HG03571 (cell line): ENCODE data around the gene SLC25A23.
"Not testable (repeated sequence)": the region's sequence is repeated elsewhere in the genome, so short reads cannot be mapped to it uniquely, and the experiment has no call there.

Experiments
- ATAC-seq: cut with Tn5 transposase; IDR thresholded peaks from one replicate; pipeline ENCODE4 v1.9.1; 2021; ENCODE audit not compliant: unreplicated experiment

Gene SLC25A23

DNA sequence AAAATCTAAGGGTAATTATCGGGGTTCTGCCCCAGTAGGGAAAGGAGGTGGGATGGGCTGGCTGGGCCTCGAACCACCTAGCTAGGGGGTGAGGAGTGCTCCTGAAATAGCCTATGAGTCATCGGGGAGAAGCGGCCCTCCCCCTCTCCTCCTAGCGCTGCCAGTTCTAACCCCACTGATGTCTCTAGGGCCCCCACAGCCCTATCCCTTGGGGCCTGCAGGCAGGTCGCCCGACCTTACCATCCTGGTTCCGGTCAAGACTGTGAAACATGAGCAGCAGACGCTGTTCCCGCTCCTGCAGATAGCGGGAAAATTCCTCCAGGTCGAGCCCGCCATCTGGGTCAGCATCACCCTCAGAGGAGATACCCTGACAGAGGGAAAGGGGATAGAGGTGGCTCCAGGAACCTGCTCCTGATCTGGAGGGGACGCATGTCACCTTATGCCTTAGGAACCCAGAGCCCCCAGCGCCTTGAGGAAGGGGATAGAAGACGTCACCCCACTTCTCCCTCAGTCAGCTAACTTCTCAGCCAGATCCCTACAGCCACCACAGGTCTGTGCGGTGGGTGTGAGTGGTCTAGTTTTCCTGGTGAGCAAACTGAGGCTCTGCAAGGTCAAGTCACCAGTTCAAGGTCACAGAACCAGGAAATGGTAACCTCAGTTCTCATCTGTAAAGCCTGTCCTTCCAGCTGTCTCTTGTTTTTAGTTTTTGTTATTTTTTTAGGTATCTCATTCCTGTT is 1.5 kb downstream of the SLC25A23 start:
- ATAC-seq: no peak

DNA sequence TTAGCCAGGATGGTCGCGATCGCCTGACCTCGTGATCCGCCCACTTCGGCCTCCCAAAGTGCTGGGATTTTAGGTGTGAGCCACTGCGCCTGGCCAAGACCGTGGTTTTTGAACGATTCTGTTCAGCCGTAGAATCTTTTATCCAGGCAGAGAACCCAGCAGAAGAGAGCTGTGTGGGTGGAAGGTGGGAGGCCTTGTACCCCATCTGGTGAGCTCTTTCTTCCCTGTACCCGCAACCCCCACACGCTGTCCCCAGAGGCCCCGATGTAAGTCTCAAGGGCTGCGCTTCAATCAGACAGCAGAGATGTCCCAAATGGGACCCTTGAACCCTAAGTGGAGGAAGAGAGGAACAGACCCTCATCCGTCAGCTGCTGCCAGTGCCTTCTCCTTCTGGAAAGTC is 3.7 kb downstream of the SLC25A23 start:
- no peak for ATAC-seq

DNA sequence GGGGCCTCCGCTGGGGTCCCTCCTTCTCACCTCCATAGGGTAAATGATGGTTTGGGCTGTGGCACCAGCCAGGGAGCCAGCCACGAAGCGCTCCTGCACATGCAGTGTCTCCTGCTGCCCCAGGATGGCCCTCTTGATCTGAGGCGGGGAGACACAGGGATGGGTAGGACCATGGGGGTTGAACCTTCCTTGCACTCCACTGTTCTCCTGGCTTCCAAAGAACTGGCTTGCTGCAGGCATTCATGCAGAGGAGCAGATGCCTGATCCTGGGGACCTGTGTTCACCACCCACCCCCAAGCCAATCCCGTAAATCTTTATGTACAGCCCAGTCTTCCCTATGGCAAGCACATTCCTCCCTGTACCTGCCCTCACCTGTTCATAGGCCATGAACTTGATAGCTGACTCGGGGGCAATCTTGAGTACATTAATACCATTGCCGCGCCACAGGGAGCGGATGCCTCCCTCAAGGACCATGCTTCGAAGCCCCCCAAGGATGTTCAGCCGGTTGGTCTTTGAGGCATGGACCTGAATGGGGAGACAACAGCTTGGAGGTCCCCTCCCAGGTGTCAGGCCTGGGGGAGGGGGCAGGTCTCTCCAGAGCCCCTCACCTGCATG is 5.5 kb downstream of the SLC25A23 start:
- ATAC-seq: no peak

DNA sequence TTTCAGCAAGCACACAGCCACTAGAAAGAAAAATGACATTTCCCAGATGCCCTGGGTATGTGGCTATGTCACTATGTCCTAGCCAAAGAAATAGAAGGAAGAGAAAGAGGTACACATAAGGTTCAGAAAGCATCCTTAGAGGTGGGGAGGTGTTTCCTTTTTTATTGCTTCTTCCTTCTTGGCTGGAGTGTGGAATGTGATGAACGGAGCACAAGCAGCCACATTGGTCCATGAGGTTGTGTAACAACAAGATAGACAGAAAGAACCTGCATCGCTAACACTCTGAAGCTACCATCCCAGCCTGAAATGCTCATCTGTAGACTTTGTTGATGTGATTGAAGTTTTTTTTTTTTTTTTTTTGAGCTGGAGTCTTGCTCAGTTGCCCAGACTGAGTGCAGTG is 6.7 kb downstream of the SLC25A23 start:
- no peak for ATAC-seq

DNA sequence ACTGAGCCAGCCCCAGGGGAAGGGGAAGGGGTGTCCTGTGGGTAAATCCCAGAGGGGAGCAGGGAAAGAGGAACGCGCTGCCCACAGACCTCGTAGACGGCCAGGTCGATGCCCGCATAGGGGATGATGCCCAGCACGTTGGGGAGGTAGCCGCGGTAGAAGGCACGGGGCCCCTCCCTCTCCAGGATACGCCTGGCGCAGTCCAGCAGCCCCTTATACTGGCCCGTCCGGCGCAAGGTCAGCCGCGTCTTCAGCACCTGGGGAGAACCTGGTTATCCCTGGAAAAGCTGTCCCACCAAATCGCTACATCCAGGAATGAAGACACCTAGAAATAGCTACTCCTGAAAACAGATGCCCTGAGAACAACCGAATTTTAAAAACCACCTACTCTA is 7.4 kb downstream of the SLC25A23 start:
- ATAC-seq: no peak

DNA sequence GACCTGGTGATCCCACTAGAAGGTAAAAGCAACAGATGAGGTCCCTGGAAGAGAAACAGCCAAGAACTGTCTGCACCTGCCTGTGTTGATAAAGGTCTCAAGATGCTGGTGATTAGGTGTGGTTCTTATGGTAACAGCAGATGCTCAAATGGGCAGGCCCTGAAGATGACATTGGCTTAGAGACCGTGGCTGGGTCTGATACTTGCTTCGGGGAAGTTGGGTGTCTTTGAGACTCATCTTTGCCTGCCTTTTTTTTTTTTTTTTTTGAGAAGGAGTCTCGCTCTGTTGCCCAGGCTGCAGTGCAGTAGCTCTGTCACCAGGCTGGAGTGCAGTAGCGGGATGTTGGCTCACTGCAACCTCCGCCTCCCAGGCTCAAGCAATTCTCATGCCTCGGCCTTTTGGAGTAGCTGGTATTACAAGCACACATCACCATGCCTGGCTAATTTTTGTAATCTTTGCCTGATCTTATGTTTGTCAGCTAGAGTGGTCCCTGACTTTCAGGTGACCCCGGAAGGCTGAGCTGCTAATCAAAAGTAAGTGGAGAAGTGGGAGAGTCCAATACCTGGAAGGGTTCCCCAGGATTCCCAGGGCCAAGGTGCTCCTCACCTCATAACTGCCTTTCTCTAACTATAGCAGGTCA is 7.9 kb downstream of the SLC25A23 start:
- ATAC-seq: no peak

DNA sequence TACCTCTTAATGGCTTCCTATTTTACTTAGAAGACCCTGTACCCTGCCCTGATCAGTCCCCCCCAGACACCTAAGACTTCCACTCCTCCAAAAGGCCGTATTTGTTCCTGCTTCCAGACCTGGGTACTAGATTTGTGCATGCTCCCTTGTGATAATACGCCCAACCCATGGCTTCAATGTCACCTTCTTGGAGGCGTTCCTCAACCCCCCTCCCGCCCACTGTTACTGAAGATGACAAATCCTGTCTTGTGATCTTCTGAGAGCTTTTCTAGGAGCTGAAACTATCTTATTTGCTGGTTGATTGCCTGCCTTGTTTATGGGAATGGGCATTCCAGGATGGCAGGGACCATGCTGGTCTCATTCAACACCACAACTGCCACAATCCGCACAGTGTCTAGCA is 9.4 kb downstream of the SLC25A23 start:
- no peak for ATAC-seq

DNA sequence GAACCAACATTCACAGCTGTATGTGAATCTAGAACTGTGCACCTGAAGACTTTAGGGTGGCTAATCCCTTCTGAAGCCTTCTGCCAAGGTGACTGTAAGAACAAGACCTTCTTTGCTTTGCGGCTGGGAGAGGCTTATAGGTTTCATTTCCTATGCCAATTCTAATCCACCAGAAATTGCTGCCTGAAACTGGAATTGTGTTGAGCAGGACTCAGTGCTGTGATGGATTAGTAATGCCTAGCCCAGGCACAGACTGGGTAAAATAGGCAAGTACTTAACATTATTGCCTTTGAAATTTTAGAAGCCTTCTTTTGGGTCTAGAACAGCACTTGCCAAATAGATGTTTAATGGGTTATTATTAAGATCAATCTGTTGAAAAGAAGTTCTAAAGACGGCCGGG is 11.5 kb downstream of the SLC25A23 start:
- no peak for ATAC-seq

DNA sequence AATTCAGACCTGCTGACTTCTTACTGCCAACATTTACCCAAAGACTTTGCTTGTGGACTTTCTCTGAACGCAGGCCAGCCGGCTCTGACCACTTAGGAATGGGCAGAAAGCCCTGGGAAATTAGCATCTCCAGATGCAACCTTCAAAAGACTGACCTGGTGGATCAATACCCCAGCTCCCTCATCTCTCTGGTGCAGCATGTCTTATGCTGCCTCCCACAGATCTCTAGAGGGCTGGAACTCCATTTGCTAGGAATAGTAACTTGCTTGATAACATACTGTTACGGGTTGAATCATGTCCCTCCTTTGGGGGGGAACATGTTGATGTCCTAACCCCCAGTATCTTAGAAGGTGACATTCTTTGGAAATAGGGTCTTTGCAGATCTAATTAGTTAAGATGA is 13.1 kb downstream of the SLC25A23 start:
- ATAC-seq: no peak

DNA sequence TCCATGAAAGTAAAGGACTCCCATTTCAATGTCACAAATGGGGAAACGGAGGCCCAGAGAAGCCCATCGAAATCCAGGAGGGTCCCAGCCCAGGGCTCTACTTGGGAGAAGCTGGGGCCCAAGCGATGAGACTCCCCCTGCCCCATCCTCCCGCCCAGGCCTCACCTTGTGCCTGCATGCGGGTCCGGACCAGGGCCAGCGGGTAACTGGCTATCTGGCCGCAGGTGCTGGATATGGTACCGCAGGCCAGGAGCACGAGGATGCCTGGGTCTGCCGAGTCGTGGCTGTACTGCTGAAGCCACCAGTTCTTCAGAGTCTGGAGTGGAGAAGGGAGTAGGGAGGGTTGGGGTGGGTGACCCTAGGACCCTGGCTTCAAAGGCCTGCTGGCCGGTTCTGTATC is 15.6 kb downstream of the SLC25A23 start:
- ATAC-seq: no peak

DNA sequence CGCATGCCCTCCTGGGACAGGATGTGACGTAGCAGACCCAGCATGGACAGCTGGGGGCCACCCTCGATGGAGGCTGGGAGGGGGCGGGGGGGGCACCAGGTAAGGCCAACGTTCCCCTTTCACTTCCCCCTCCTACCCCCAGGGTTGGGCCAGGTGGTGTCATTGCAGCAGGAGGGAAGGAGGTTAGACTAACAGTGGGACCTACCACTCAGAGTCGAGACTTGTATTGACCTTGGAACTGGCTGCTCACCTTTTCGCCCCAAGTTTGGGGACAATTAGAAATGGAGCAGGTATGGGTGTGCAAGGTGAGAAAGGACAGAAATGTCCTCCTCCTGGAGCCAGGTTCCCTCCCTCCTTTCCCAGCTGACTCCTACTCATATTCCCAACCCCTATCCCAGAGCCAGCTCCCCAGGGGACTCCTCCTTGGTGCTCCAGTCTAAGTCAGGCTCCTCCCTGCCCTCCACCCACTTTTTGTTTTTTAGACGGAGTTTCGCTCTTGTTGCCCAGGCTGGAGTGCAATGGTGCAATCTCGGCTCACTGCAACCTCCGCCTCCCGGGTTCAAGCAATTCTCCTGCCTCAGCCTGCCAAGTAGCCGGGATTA is 17.4 kb downstream of the SLC25A23 start:
- no peak for ATAC-seq

DNA sequence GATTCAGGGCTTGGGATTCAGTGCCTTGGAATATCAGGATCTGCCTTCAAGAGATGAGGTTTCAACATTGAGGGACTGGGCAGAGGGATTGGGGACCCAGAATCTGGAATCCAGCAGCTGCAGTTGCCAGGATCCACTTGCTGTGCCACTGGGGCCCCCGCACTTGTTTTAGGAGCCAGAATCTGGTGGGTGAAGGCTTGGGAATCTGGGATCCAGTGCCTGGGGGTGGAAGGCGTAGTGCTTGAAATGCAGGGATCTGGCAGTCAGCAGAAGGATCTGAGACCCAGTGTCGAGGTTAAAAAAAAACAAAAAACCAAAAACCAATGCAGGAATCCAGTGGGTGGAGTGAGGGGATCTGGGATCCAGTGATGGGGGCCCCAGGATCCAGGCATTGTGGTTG is 18.7 kb downstream of the SLC25A23 start:
- no peak for ATAC-seq

DNA sequence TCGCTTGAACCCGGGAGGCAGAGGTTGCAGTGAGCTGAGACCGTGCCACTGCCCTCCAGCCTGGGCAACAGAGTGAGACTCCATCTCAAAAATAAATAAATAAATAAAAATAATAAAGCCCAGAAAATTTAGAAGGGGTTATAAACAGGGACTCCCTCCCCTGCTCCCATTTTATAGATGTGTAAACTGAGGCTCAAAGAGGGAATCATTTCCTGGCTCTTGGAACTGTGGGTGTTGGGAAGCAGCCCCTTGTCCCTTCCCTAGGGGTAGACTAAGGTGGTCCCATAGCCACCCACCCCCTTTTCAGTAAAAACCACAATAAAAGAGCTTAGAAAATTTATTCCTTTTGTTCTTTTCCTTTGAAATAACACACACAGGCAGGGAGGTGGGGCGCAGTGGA is 19.8 kb downstream of the SLC25A23 start:
- ATAC-seq: no peak

DNA sequence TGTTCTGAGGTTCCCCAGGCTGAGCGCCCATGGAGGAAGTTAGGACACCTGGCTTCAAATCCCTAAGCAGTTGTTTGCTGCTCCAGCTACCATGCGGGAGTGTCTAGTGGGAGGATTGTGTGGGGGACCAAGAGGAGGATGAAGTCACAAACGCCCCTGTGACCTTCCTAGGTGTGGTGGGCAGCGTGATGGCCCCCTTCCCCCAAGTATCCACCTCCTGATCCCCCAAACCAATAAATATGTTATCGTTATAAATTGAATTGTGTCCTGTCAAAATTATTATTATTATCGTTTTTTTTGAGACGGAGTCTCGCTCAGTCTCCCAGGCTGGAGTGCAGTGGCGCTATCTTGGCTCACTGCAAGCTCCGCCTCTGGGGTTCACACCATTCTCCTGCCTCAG is 25.9 kb downstream of the SLC25A23 start, which contains the start of gene SLC25A41:
TSS of gene SLC25A41 (minus strand) at position 101 of the 400 bp plus-strand sequence. CDS start at position 31, 70 bp downstream.
- no peak for ATAC-seq

DNA sequence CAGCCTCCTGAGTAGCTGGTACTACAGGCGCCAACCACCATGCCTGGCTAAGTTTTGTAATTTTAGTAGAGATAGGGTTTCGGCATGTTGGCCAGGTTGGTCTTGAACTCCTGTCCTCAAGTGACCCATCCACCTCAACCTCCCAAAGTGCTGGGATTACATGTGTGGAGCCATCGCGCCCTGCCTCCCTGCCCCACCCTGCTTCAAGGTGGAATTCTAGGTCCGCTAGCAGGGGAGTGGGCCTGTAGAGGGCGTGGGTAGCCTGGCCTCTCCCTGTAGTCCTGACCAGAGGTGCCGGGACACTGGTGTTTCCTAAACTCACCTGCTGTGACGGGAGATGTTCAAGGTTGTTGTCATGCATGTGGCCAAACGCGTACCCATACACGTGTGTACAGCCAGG is 26.4 kb downstream of the SLC25A23 start:
- no peak for ATAC-seq

DNA sequence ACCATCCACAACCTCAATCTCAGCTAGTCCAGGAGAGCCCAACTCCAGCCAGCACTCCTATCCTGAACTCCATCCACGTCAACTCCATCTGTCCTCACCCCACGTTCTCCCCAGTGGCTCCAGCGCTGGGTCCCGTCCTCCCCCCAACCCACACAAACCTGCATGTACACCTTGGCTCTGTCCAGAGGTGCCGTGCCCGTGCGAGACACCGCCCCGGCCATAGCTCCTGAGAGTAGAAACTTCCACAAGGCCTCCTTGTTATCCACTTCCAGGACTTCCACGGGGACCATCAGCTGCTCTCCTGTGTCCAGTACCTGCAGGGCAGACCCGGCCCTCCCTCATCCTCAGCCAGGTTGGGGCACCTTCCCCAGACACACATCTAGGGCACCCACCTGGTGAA is 27.7 kb downstream of the SLC25A23 start:
- no peak for ATAC-seq

DNA sequence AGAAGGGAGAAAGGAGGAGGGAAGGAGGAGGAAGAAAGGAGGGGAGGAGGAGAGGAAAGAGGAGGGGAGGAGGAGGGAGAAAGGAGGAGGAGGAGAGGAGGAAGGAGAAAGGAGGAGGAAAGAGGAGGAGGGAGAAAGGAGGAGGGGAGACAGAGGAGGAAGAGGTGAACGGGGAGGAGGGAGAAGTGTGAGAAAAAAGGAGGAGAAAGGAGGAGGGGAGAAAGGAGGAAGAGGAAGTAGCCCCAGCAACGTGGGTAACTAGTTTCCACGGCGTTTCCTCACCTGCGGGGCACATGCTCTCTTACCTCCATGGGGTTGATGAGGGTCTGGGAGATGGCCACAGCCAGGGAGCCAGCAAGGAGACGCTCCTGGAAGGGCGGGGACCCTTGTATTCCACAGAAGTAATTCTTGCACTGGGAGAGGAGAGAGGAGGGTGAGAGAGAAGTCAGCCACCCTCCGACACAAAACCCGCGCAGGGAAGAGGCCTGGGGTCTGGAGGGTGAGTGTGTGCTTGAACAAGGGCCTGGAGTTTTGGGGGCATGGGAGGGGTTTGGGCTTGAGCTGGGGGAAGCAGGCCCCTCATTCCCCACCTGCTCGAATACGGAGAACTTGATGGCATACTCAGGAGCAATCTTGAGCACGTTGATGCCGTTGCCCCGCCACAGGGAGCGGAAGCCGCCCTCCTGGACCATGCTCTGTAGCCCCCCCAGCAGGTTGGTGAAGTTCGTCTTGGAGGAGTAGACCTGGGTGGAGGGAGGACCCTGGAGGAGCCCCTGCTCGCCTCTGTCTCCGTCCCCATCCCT is 30.0 kb downstream of the SLC25A23 start:
- no peak for ATAC-seq

DNA sequence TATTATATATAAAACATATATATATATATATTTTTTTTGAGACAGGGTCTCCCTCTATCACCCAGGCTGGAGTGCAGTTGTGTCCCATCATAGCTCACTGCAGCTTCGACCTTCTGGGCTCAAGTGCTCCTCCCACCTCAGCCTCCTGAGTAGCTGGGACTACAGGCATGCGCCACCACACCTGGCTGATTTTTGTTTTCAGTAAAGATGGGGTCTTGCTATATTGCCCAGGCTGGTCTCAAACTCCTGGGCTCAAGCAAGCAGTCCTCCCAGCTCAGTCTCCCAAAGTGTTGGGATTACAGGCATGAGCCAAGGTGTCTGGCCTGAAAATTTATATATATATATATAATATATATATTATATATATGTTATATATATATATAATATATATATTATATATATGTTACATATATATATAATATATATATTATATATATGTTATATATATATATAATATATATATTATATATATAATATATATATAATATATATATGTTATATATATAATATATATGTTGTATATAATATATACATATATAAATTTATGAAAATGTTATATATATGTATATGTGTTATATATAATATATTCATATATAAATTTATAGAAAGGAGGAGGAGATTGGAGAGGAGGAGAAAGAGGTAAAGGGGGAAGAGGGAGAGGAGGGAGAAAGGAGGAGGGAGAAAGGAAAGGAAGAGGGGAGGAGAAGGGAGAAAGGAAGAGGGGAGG is 30.7 kb downstream of the SLC25A23 start:
- ATAC-seq: not testable (repeated sequence)

DNA sequence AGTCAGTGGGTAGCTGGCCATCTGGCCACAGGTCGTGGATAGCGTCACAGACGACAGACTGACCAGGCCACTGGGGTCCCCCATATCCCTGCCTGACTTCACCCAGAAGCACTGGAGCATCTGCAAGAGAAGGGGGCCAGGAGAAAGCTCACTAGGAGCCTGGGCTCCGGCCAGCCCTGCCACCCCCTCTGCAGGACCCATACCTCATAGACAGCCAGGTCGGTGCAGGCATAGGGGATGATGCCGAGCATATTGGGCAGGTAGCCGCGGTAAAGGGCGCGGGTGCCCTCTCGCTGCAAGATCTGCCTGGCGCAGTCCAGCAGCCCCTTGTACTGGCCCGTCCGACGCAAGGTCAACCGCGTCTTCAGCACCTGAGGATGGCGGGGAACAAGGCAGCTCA is 32.5 kb downstream of the SLC25A23 start:
- ATAC-seq: no peak
